GM23338 (cell line): ENCODE measurements around the gene ARRDC4.

ENCODE experiments used
- CREB1 ChIP-seq: fragments of 250-450 bp; sonication (Bioruptor Pico); IDR thresholded peaks from 2 replicates; pipeline ENCODE4 v1.5.0; 2020; ENCODE audit warnings: low read depth, mild to moderate bottlenecking, moderate library complexity
- EZH2 ChIP-seq: fragments of 200-600 bp; sonication (generic); IDR thresholded peaks from one replicate; pipeline ENCODE4 v1.8.0; 2017; ENCODE audit warnings: antibody characterized with exemption, mild to moderate bottlenecking, low read depth; ENCODE audit not compliant: unreplicated experiment
- EZH2phosphoT487 ChIP-seq: fragments of 200-600 bp; sonication (generic); IDR thresholded peaks from one replicate; pipeline ENCODE4 v1.8.1; 2018; ENCODE audit warnings: antibody characterized with exemption; ENCODE audit not compliant: unreplicated experiment
- JUNB ChIP-seq: IDR thresholded peaks from one replicate; pipeline ENCODE4 v1.6.1; 2016; ENCODE audit warnings: antibody characterized with exemption; ENCODE audit not compliant: unreplicated experiment
- NANOG ChIP-seq: IDR thresholded peaks from 2 replicates; pipeline ENCODE4 v1.6.1; 2016; ENCODE audit warnings: antibody characterized with exemption, borderline replicate concordance
- POLR2AphosphoS5 ChIP-seq: IDR thresholded peaks from 2 replicates; pipeline ENCODE4 v1.6.1; 2016; ENCODE audit warnings: antibody characterized with exemption, low read depth
- REST ChIP-seq: IDR thresholded peaks from one replicate; pipeline ENCODE4 v1.6.1; 2018; ENCODE audit warnings: antibody characterized with exemption; ENCODE audit not compliant: unreplicated experiment
- STAT1 ChIP-seq: IDR thresholded peaks from one replicate; pipeline ENCODE4 v1.6.1; 2016; ENCODE audit warnings: antibody characterized with exemption; ENCODE audit not compliant: unreplicated experiment
- ZNF114 ChIP-seq: fragments of 250-450 bp; sonication (Bioruptor Pico); IDR thresholded peaks from 2 replicates; pipeline ENCODE4 v1.5.0; 2020; ENCODE audit warnings: mild to moderate bottlenecking, moderate library complexity
- ZNF331 ChIP-seq: fragments of 250-450 bp; sonication (Bioruptor Pico); IDR thresholded peaks from 2 replicates; pipeline ENCODE4 v1.5.0; 2020; ENCODE audit warnings: low read depth, mild to moderate bottlenecking, moderate library complexity
- ZNF462 ChIP-seq: fragments of 250-450 bp; sonication (Bioruptor Pico); IDR thresholded peaks from 2 replicates; pipeline ENCODE4 v1.5.0; 2020; ENCODE audit warnings: mild to moderate bottlenecking, moderate library complexity
- TF ChIP-seq, protein P1 (sequence below), 2 experiments: fragments of 200-600 bp in 1 of 2; sonication (generic) in 1 of 2; conservative IDR thresholded peaks; 2 replicates each; pipeline versions ENCODE4 v1.5.1 to v1.6.1; 2016 to 2017; ENCODE audit warnings: antibody characterized with exemption in 2 of 2, low read depth in 2 of 2, mild to moderate bottlenecking in 2 of 2, moderate library complexity in 1 of 2
- TF ChIP-seq, protein P2 (sequence below): IDR thresholded peaks from 2 replicates; pipeline ENCODE4 v1.6.1; 2016; ENCODE audit warnings: antibody characterized with exemption

DNA sequence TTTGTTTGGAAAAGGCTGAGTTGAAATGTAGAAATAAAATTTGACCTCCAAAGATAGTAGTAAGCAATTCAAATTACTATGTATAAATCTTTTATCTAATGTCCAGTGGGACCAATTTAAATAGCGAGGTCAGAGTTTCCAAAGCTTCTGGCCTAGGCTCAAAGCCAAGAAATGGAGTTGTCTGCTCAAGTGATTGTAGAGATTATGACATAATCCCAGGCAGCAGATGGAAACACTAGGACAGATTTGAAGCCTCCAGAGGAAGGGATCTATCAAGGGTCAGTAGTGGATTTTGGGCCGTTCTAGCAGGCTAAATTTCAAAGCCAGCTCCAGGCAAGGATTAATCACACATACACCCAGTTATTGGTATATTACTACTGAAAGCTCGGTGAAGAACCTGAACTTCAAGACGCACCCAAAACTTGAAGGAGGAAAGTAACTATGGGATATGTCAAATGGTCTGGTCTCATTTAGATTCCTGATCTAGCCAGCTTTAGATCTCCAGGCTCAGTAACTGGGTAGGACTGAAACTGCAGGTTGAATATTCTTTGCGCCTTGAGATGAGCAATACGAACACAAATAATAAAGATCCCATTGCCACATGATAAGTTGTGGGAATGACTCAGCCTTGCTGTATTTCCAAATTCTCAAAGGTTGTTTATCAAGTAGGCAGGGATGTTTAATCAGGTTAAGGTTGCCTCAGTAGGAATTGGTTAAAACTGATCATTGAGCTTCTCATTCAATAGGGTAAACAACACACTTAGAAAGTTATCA is 30.9 kb upstream of the ARRDC4 start:
- TF ChIP-seq POLR2AphosphoS5 (no peak), EZH2 (no peak), EZH2phosphoT487 (no peak), ZNF462 (CRISPR knock-in tag) (no peak), REST (no peak), CREB1 (no peak), NANOG (no peak), JUNB (no peak), ZNF331 (no peak), ZNF114 (CRISPR knock-in tag) (no peak), STAT1 (no peak)
- TF ChIP-seq, protein P1, sequence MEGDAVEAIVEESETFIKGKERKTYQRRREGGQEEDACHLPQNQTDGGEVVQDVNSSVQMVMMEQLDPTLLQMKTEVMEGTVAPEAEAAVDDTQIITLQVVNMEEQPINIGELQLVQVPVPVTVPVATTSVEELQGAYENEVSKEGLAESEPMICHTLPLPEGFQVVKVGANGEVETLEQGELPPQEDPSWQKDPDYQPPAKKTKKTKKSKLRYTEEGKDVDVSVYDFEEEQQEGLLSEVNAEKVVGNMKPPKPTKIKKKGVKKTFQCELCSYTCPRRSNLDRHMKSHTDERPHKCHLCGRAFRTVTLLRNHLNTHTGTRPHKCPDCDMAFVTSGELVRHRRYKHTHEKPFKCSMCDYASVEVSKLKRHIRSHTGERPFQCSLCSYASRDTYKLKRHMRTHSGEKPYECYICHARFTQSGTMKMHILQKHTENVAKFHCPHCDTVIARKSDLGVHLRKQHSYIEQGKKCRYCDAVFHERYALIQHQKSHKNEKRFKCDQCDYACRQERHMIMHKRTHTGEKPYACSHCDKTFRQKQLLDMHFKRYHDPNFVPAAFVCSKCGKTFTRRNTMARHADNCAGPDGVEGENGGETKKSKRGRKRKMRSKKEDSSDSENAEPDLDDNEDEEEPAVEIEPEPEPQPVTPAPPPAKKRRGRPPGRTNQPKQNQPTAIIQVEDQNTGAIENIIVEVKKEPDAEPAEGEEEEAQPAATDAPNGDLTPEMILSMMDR (conservative IDR thresholded peaks at IDR 0.05; ENCODE audit: low read depth in 2 of 2), result no peak
- TF ChIP-seq, protein P2, sequence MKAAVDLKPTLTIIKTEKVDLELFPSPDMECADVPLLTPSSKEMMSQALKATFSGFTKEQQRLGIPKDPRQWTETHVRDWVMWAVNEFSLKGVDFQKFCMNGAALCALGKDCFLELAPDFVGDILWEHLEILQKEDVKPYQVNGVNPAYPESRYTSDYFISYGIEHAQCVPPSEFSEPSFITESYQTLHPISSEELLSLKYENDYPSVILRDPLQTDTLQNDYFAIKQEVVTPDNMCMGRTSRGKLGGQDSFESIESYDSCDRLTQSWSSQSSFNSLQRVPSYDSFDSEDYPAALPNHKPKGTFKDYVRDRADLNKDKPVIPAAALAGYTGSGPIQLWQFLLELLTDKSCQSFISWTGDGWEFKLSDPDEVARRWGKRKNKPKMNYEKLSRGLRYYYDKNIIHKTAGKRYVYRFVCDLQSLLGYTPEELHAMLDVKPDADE, result no peak
